ENCODE data around the gene LRRC3B. TPM values are rescaled to one million over a fixed set of nuclear protein-coding genes. Genes with fewer than 3 reads are reported as not detected.

LRRC3B gene
- total RNA-seq, 6 donors from 2014 or later = 0.24 TPM; not detected in 5

DNA sequence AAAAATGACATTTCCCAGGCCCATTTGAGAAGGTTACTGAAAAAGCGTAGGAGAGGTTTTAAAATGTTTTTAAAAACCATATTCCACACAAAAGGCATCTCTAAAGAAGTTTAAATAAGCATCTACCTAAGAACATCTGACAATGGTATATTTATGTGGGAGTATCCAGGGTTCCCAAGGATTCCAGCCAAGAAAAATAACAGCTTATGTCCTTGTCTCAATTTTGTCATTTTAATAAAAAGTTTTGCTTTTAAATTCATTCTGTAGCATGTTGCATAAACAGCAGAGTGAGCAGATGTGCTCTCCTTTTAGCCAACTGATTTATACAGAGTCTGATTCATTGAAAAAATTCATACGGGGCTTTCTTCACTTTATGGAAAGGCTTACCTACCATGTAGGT, 129.9 kb downstream of the LRRC3B start:
- DNase-seq (no peak), ATAC-seq (ENCODE audit: low FRiP score in 2 of 2) (no peak)
- no peaks in the 10 kb centered on the region for H3K4me1 ChIP-seq
- H3K27me3 ChIP-seq = no peaks in the 10 kb centered on the region
- no peaks in the 10 kb centered on the region for H3K36me3 ChIP-seq
- H3K4me3 ChIP-seq = no peak overlapping the region
- H3K27ac ChIP-seq = no peak overlapping the region
- 80 to 88% methylated on average over 2 of the region's 2 CpGs for WGBS, 2 donors
- no peak for TF ChIP-seq POLR2A (IDR thresholded peaks at IDR 0.05)
- TF ChIP-seq, protein P1, sequence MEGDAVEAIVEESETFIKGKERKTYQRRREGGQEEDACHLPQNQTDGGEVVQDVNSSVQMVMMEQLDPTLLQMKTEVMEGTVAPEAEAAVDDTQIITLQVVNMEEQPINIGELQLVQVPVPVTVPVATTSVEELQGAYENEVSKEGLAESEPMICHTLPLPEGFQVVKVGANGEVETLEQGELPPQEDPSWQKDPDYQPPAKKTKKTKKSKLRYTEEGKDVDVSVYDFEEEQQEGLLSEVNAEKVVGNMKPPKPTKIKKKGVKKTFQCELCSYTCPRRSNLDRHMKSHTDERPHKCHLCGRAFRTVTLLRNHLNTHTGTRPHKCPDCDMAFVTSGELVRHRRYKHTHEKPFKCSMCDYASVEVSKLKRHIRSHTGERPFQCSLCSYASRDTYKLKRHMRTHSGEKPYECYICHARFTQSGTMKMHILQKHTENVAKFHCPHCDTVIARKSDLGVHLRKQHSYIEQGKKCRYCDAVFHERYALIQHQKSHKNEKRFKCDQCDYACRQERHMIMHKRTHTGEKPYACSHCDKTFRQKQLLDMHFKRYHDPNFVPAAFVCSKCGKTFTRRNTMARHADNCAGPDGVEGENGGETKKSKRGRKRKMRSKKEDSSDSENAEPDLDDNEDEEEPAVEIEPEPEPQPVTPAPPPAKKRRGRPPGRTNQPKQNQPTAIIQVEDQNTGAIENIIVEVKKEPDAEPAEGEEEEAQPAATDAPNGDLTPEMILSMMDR (IDR thresholded peaks at IDR 0.05) = no peak
- H3K9me3 ChIP-seq = no peaks in the 10 kb centered on the region

DNA sequence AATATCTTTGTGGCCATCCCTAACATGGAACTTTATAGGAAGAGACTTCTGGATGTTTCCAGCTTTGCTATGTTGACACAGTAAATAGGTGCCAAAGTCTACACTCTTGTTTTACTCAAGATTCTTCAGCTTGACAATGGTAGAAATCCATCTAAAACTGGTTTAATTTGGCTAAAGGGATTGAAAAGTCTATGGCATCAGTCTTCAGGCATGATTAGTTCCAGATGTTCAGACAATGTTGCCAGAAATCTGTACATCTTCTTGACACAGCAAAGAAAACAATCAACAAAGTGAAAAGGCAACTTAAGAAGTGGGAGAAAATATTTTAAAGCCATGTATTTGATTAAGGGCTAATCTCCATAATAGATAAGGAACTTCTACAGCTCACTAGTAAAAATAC, 130.5 kb downstream of the LRRC3B start:
- no peak for DNase-seq
- TF ChIP-seq, protein P1 (IDR thresholded peaks at IDR 0.05) = no peak
- TF ChIP-seq POLR2A (IDR thresholded peaks at IDR 0.05) = no peak
- no peak for TF ChIP-seq EP300 (IDR thresholded peaks at IDR 0.05)
- no peak for TF ChIP-seq POLR2AphosphoS5 (IDR thresholded peaks at IDR 0.05)
- no peak for ATAC-seq (ENCODE audit: low FRiP score in 2 of 2)
- Histone ChIP-seq H3K27me3 (no peaks in the 10 kb centered on the region), H3K4me3 (no peak overlapping the region), H3K27ac (no peak overlapping the region), H3K4me1 (no peaks in the 10 kb centered on the region), H3K36me3 (no peaks in the 10 kb centered on the region), H3K9me3 (no peaks in the 10 kb centered on the region)

DNA sequence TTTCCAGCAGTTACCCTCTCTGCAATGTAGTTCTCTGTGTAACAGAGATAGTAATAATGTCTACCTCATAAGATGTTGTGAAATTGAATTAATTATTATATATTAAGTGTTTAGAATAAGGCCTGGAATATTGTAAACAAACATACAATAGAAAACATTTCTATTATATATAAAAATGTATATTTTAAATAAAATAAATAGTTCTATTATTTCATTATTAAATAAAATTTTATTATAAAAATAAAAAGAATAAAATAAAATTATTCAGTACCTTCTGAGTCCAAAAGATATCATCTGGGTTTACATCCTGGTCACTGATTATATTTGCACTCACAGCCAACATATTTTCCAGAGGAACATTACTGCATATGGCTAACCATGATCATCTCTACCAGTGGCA, 135.4 kb downstream of the LRRC3B start:
- Histone ChIP-seq H3K4me3 (no peak overlapping the region), H3K27me3 (no peaks in the 10 kb centered on the region), H3K4me1 (no peaks in the 10 kb centered on the region), H3K36me3 (no peaks in the 10 kb centered on the region), H3K9me3 (no peaks in the 10 kb centered on the region), H3K27ac (no peak overlapping the region)
- TF ChIP-seq, protein P1 (IDR thresholded peaks at IDR 0.05) = no peak
- TF ChIP-seq POLR2A (IDR thresholded peaks at IDR 0.05) (no peak), EP300 (IDR thresholded peaks at IDR 0.05) (no peak), POLR2AphosphoS5 (IDR thresholded peaks at IDR 0.05) (no peak)
- DNase-seq (no peak), ATAC-seq (ENCODE audit: low FRiP score in 2 of 2) (no peak)

Data from upper lobe of left lung (tissue), 6 donors.